Heart left ventricle (tissue), 16 donors: ENCODE results near the gene FOXP1. TPM values are rescaled to one million over a fixed set of nuclear protein-coding genes. Genes with fewer than 3 reads are reported as not detected.

Experiments
- ATAC-seq, 4 donors: fragments of 200-7000 bp; cut with Tn5 transposase; one replicate each; pipeline ENCODE4 v1.9.1; 2020 to 2022; ENCODE audit warnings: moderate library complexity in 4 of 4, mild to moderate bottlenecking in 3 of 4, moderate number of reproducible peaks in 1 of 4
- DNase-seq, 5 donors: peaks; one replicate each; pipeline ENCODE4 v3.0.0-alpha.2; 2020
- H3K27ac ChIP-seq, 12 donors: fragments of 200-600 bp; sonication (generic) in 4 of 12; one replicate each; pipeline versions ENCODE4 v1.5.0 to v1.8.0; 2016 to 2022; ENCODE audit warnings: mild to moderate bottlenecking in 2 of 12
- H3K27me3 ChIP-seq, 9 donors: fragments of 200-600 bp; sonication (generic) in 2 of 9; one replicate each; pipeline versions ENCODE4 v1.5.1 to v1.8.0; 2016 to 2022; ENCODE audit warnings: mild to moderate bottlenecking in 3 of 9
- H3K36me3 ChIP-seq, 9 donors: fragments of 200-600 bp; sonication (generic) in 2 of 9; one replicate each; pipeline versions ENCODE4 v1.5.0 to v1.8.0; 2018 to 2022; ENCODE audit warnings: mild to moderate bottlenecking in 2 of 9
- H3K4me1 ChIP-seq, 12 donors: fragments of 200-600 bp; sonication (generic) in 4 of 12; one replicate each; pipeline versions ENCODE4 v1.5.0 to v1.8.0; 2016 to 2022; ENCODE audit warnings: mild to moderate bottlenecking in 3 of 12
- H3K4me3 ChIP-seq, 12 donors: fragments of 200-600 bp; sonication (generic) in 4 of 12; one replicate each; pipeline versions ENCODE4 v1.5.0 to v1.8.0; 2017 to 2022; ENCODE audit warnings: mild to moderate bottlenecking in 9 of 12, moderate library complexity in 4 of 12
- H3K9me3 ChIP-seq, 12 donors: fragments of 200-600 bp; sonication (generic) in 4 of 12; one replicate each; pipeline versions ENCODE4 v1.5.0 to v1.8.0; 2016 to 2022; ENCODE audit warnings: mild to moderate bottlenecking in 1 of 12
- CTCF ChIP-seq, 12 donors: fragments of 200-600 bp; sonication (generic) in 4 of 12; IDR thresholded peaks; one replicate each; pipeline versions ENCODE4 v1.5.0 to v1.8.0; 2018 to 2022; ENCODE audit warnings: antibody characterized with exemption in 12 of 12, mild to moderate bottlenecking in 5 of 12
- POLR2A ChIP-seq, 2 donors: fragments of 450-650 bp; IDR thresholded peaks; one replicate each; pipeline ENCODE4 v1.6.1; 2017; ENCODE audit warnings: antibody characterized with exemption in 2 of 2, mild to moderate bottlenecking in 2 of 2, moderate library complexity in 2 of 2
- WGBS, 4 donors: extraction: QIAGEN DNeasy Blood & Tissue Kit in 2 of 4; methylation state at CpG; one replicate each; pipeline versions ENCODE4 v1.1.5 to v1.1.7; 2013 to 2018; 5-methylcytosine and 5-hydroxymethylcytosine counted together
- intact Hi-C, 10 donors: fragments of 100-400 bp; cut with DNase I; formaldehyde crosslinking; loops; one replicate each; pipeline versions ENCODE4 v1.11.1 to v1.14.2; 2022
- polyA plus RNA-seq, 2 donors: library from polyadenylated mRNA; stranded (reverse); fragments of 200-250 nt; gene quantifications; one replicate each; pipeline ENCODE4 v1.2.3, GENCODE V29; 2013
- total RNA-seq, 9 donors: library from RNA; depleted of rRNA in 2 of 9; stranded (reverse); fragments of >200 nt in 2 of 9; fragmentation: NEBNext Ultra II Directional in 3 of 9; extraction: Animal tissue kit (Norgen Biotek cat#: 25700) in 3 of 9; gene quantifications; one replicate each; pipeline versions ENCODE4 v1.1.0 to v1.2.4, GENCODE V29; 2016 to 2023
- donor health status: ischemic (EF 13 %, LVEDD 7.1; RV severe dilation, severe dysfunction).
- donor health status: healthy with polysubstance abuse.
- donor health status: DM: no; HTN: yes; CAD: no.
- donor health status: DM: no; HTN: no; CAD: no.
- donor health status: ischemic (EF 25% LVEDD 6.9; RV normal size, moderate dysfunction).
- donor health status: ischemic (EF 25% LVEDD 5.7; RV mildly dilated, moderate dysfunction).
- donor health status: healthy.
- donor health status: DM: yes; HTN: yes; CAD: no.
- donor health status: ischemic (EF 35%, LVEDD 5.7; RV mildly dilated, moderate dysfunction).
- donor health status: nonischemic (EF 11% LVEDD 7.7; RV severe dilation, severe dysfunction).
- donor health status: DM: yes; HTN: yes; CAD: no.
- donor health status: PGD.
- donor health status: ischemic (EF 29% LVEDD 5.4; RV normal size, mild dysfunction).
- donor health status: nonischemic (EF 23%, LVEDD 6.1; RV moderate dilation, normal function).

FOXP1 gene
- total and polyA plus RNA-seq, 11 donors = 14.9 to 67.8 (median 41.1) TPM

- Histone ChIP-seq H3K9me3 (no peaks in the 10 kb centered on the region), H3K4me3 (no peak overlapping the region), H3K36me3 (no peaks in the 10 kb centered on the region), H3K27ac (no peak overlapping the region), H3K4me1 (no peaks in the 10 kb centered on the region), H3K27me3 (no peaks in the 10 kb centered on the region)
- DNase-seq (no peak), ATAC-seq (no peak)
- no peak for TF ChIP-seq CTCF (IDR thresholded peaks at IDR 0.05)
- TF ChIP-seq POLR2A (IDR thresholded peaks at IDR 0.05) = no peak
- 88 to 93% (median 92%) methylated on average over 7 of the region's 7 CpGs for WGBS, 4 donors
- intact Hi-C loops = no loop called here
These were observed 650.3 kb downstream of the FOXP1 start for GRCh38 chr3:70933105-70933810.

- H3K9me3 ChIP-seq = no peaks in the 10 kb centered on the region
- no peak for ATAC-seq
- TF ChIP-seq CTCF (IDR thresholded peaks at IDR 0.05) (no peak), POLR2A (IDR thresholded peaks at IDR 0.05) (no peak)
- no peaks in the 10 kb centered on the region for H3K36me3 ChIP-seq
- no peaks in the 10 kb centered on the region for H3K4me1 ChIP-seq
- WGBS, 4 donors = 92 to 97% (median 94%) methylated on average over 4 of the region's 4 CpGs
- no peak for DNase-seq
- intact Hi-C loops = no loop called here
- H3K27ac ChIP-seq = no peak overlapping the region
- no peaks in the 10 kb centered on the region for H3K27me3 ChIP-seq
- no peak overlapping the region for H3K4me3 ChIP-seq
These were observed 653.5 kb downstream of the FOXP1 start for GRCh38 chr3:70930066-70930465.

- no peaks in the 10 kb centered on the region for H3K27me3 ChIP-seq
- H3K36me3 ChIP-seq = no peaks in the 10 kb centered on the region
- H3K27ac ChIP-seq = no peak overlapping the region
- TF ChIP-seq POLR2A (IDR thresholded peaks at IDR 0.05) = no peak
- TF ChIP-seq CTCF (IDR thresholded peaks at IDR 0.05) = no peak
- no peak for ATAC-seq
- WGBS, 4 donors = 96 to 99% (median 97%) methylated on average over 4 of the region's 4 CpGs
- intact Hi-C loops = no loop called here
- H3K4me3 ChIP-seq = no peak overlapping the region
- H3K9me3 ChIP-seq = no peaks in the 10 kb centered on the region
- DNase-seq = no peak
- H3K4me1 ChIP-seq = no peaks in the 10 kb centered on the region
These were observed 656.3 kb downstream of the FOXP1 start for GRCh38 chr3:70927239-70927638.

GRCh38 chr3:70926835-70927234 is 656.7 kb downstream of the FOXP1 start:
- Histone ChIP-seq H3K27me3 (no peaks in the 10 kb centered on the region), H3K4me3 (no peak overlapping the region), H3K9me3 (no peaks in the 10 kb centered on the region), H3K4me1 (no peaks in the 10 kb centered on the region), H3K36me3 (no peaks in the 10 kb centered on the region), H3K27ac (no peak overlapping the region)
- DNase-seq (no peak), ATAC-seq (no peak)
- intact Hi-C loops = no loop called here
- 82 to 86% (median 84%) methylated on average over 7 of the region's 7 CpGs for WGBS, 4 donors
- TF ChIP-seq CTCF (IDR thresholded peaks at IDR 0.05) = no peak
- no peak for TF ChIP-seq POLR2A (IDR thresholded peaks at IDR 0.05)
